Stomach smooth muscle (tissue), 2 donors: ENCODE results near the gene PER3.

Source experiments
- H3K27ac ChIP-seq: one replicate; pipeline ENCODE4 v1.7.0; 2013; ENCODE audit warnings: mild to moderate bottlenecking, low read length, inconsistent platforms
- H3K27me3 ChIP-seq, 2 donors: one replicate each; pipeline ENCODE4 v1.7.0; 2013; ENCODE audit warnings: low read length in 2 of 2; ENCODE audit not compliant: insufficient read depth in 2 of 2, control insufficient read depth in 1 of 2
- H3K36me3 ChIP-seq, 2 donors: one replicate each; pipeline ENCODE4 v1.7.0; 2013; ENCODE audit warnings: low read length in 2 of 2; ENCODE audit not compliant: control insufficient read depth in 2 of 2, insufficient read depth in 2 of 2
- H3K4me1 ChIP-seq: one replicate; pipeline ENCODE4 v1.7.0; 2013; ENCODE audit warnings: low read length; ENCODE audit not compliant: control insufficient read depth, insufficient read depth
- H3K4me3 ChIP-seq, 2 donors: one replicate each; pipeline ENCODE4 v1.7.0; 2013; ENCODE audit warnings: low read length in 2 of 2
- H3K9ac ChIP-seq, 2 donors: one replicate each; pipeline ENCODE4 v1.7.0; 2013; ENCODE audit warnings: low read length in 2 of 2, mild to moderate bottlenecking in 1 of 2
- H3K9me3 ChIP-seq, 2 donors: one replicate each; pipeline ENCODE4 v1.7.0; 2013; ENCODE audit warnings: low read length in 2 of 2; ENCODE audit not compliant: control insufficient read depth in 2 of 2
- donor health status: healthy.
- donor health status: Pancreatic carcinoma.

PER3 gene

DNA sequence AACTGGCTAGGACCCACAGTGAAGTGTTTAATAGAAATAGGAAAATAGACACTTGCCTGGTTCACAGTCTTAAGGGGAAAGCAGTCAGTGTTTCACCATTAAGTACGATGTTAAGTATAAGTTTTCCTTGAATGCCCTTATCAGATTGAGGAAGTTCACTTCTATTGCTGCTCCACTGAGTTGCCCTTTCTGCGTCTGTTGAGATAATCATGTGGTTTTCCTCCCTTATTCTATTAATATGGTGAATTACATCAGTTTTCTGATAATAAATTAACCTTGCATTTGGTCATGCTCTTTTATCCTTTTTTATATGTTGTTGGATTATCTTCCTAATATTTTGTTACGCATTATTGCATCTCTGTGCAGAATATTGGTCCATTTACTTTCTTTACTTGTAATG lies 47.4 kb downstream of the PER3 start:
- Histone ChIP-seq H3K4me1 (no peaks in the 10 kb centered on the region), H3K27ac (no peak overlapping the region), H3K27me3 (no peaks in the 10 kb centered on the region), H3K36me3 (peaks cover 42 to 57% of the 10 kb centered on the region in 2 donors), H3K9ac (no peak overlapping the region), H3K9me3 (no peaks in the 10 kb centered on the region), H3K4me3 (no peak overlapping the region)

DNA sequence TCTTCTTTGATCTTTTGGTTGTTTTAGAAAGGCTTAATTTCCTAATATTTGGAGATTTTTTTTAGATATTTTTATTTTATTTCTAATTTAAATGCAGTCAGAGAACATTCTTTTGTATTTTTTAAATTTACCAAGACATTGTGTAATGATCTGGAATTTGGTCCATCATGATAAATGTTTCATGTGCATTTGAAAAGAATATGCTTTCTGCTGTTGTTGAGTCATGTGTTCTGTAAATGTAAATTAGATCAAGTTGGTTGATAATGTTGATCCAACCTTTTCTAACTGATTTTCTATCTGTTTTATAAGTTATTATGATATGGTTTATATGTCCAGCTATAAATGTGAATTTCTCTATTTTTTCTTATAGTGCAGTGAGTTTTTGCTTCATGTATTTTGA lies 48.9 kb downstream of the PER3 start:
- H3K36me3 ChIP-seq, result peaks cover 51 to 56% of the 10 kb centered on the region in 2 donors
- no peaks in the 10 kb centered on the region for H3K4me1 ChIP-seq
- H3K4me3 ChIP-seq, result no peak overlapping the region
- no peak overlapping the region for H3K27ac ChIP-seq
- H3K27me3 ChIP-seq, result no peaks in the 10 kb centered on the region
- H3K9me3 ChIP-seq, result no peaks in the 10 kb centered on the region
- no peak overlapping the region for H3K9ac ChIP-seq

DNA sequence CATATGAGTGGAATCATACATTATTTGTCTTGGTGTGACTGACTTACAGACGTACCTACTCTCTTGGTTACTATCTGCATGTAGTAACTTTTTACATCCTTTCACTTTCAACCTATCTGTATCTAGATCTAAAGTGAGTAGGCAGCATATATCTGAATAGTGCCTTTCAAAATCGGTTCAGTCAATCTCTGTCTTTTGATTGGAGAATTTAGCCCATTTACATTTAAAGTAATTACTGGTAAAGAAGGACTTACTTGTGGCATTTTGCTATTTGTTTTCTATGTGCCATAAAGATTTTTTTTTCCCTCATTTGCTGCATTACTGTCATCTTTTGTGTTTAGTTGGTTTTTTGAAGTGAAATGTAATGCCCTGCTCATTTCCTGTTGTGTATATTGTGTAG lies 54.6 kb downstream of the PER3 start:
- peaks cover 5% of the 10 kb centered on the region in 2 donors for H3K9me3 ChIP-seq
- no peaks in the 10 kb centered on the region for H3K27me3 ChIP-seq
- H3K9ac ChIP-seq, result no peak overlapping the region
- H3K4me3 ChIP-seq, result no peak overlapping the region
- no peak overlapping the region for H3K27ac ChIP-seq
- peaks cover 68 to 70% of the 10 kb centered on the region in 2 donors for H3K36me3 ChIP-seq
- no peaks in the 10 kb centered on the region for H3K4me1 ChIP-seq

DNA sequence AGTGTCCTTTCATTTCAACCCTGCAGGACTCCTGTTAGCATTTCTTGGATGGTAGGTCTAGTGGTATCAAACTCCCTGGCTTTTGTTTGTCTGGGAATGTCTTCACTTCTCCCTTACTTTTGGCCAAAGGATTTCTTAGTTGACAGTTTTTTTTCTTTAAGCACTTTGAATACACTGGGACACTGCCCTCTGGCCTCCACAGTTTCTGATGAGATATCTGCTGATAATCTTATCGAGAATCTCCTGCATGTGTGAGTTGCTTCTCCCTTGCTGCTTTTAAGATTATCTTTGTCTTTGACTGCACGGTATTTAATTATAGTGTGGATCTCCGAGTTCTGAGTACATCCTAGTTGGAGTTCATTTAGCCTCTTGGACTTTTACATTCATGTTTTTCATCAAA lies 55.4 kb downstream of the PER3 start:
- no peaks in the 10 kb centered on the region for H3K27me3 ChIP-seq
- no peak overlapping the region for H3K4me3 ChIP-seq
- H3K36me3 ChIP-seq, result peaks cover 67% of the 10 kb centered on the region in 2 donors
- H3K4me1 ChIP-seq, result no peaks in the 10 kb centered on the region
- H3K9ac ChIP-seq, result no peak overlapping the region
- H3K27ac ChIP-seq, result no peak overlapping the region
- H3K9me3 ChIP-seq, result peaks cover 5% of the 10 kb centered on the region in 2 donors

DNA sequence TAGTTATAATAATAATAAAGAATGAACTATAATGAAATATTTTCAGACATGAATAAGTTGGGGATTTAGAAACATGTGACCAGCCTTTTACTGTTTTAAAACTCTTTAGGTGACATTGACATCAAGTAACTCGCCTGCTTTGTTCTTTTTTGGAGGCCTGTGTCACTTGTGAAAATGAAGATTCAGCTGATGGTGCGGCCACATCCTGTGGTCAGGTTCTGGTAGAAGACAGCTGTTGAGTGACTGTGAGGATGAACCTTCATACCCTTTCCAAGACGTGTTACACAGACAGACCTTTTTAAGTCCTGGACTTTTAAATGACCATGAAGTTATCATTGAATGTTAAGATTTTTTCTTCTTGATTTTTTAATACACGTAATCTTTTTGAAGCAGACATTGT lies 58.4 kb downstream of the PER3 start:
- H3K36me3 ChIP-seq, result peaks cover 46% of the 10 kb centered on the region in 2 donors
- no peaks in the 10 kb centered on the region for H3K27me3 ChIP-seq
- no peaks in the 10 kb centered on the region for H3K4me1 ChIP-seq
- H3K27ac ChIP-seq, result no peak overlapping the region
- peaks cover 5% of the 10 kb centered on the region in 2 donors for H3K9me3 ChIP-seq
- H3K4me3 ChIP-seq, result no peak overlapping the region
- H3K9ac ChIP-seq, result no peak overlapping the region

DNA sequence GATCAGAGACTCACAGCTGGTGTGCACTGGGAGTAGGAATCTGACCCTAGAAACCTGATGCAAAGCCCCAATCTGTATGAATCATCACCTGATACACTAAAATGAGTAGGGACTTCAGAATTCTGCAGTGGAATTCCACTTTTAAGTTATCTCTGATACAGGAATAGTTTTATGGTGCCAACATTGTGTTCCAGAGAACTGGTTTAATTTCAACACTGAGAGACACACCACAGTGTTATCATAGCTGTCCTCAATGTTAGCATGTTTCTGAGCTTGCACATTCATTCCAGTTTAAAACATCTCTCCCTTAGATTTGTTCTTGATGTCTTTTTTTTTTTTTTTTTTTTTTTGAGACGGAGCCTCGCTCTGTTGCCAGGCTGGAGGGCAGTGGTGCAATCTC lies 61.7 kb downstream of the PER3 start:
- Histone ChIP-seq H3K36me3 (peaks cover 22 to 24% of the 10 kb centered on the region in 2 donors), H3K9ac (no peak overlapping the region), H3K9me3 (no peaks in the 10 kb centered on the region), H3K4me3 (no peak overlapping the region), H3K4me1 (no peaks in the 10 kb centered on the region), H3K27ac (no peak overlapping the region), H3K27me3 (no peaks in the 10 kb centered on the region)

DNA sequence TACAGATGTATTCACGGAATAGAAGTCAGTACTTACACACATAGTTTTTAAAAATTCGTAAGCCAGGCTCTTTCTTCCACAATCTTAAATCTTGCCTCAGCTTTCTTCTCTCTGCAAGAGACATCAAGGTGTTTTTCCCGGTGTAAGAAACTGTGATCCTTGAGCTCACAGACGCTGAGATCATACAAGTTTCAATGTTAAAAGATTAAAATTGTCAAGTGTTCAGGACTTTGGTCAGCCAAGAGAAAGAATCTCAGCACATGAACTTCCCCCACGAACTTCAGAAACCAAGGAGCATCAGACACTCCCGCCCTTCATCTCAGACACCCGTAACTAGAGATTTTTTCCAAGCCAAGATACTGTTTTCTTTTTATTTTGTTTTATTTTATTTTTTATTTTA lies 62.6 kb downstream of the PER3 start:
- Histone ChIP-seq H3K9ac (no peak overlapping the region), H3K4me3 (no peak overlapping the region), H3K27ac (no peak overlapping the region), H3K4me1 (no peaks in the 10 kb centered on the region), H3K27me3 (no peaks in the 10 kb centered on the region), H3K9me3 (no peaks in the 10 kb centered on the region), H3K36me3 (peaks cover 17 to 21% of the 10 kb centered on the region in 2 donors)

DNA sequence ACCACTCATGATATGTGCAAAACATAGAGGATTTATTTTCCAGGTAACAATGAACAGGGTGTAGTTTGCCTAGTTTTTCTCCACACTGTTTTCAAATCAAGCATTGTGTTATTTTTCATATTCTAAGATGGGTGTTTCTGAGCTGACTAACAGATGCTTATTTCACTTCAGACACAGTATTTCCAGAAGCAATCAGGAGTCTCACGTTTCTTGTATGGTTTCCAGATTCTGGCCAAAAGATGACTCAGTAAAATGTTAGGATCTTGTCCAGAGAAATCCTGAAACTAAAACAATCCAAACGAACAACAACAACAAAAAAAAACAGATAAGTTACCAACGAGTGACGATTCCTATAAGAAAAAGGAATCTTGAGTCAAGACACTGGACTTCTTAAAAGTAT lies 63.5 kb downstream of the PER3 start:
- H3K27ac ChIP-seq, result no peak overlapping the region
- peaks cover 11 to 16% of the 10 kb centered on the region in 2 donors for H3K36me3 ChIP-seq
- H3K4me3 ChIP-seq, result no peak overlapping the region
- no peaks in the 10 kb centered on the region for H3K27me3 ChIP-seq
- H3K9me3 ChIP-seq, result no peaks in the 10 kb centered on the region
- H3K4me1 ChIP-seq, result no peaks in the 10 kb centered on the region
- no peak overlapping the region for H3K9ac ChIP-seq

DNA sequence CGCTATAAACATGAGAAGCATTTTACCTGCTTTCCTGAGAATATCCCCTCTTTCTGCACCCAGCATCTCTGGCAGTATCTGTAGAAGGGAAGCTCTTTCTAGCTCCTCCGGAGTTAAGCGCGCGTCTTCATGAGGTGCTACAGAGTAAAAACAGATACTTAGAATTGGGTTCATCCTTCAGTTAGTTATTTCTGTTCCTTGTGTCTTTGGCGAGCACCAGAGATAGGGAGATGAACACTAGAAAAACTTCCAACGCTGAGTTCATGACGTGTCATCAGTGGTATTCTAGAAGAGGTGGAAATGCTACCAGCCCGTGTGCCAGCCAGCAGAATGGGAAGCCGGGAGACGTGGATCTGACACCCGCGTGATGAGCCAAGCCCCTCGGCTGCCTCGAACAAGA lies 66.7 kb downstream of the PER3 start:
- Histone ChIP-seq H3K36me3 (peaks cover 0 to 2% of the 10 kb centered on the region in 2 donors), H3K27me3 (no peaks in the 10 kb centered on the region), H3K27ac (no peak overlapping the region), H3K9ac (no peak overlapping the region), H3K4me3 (no peak overlapping the region), H3K9me3 (no peaks in the 10 kb centered on the region), H3K4me1 (no peaks in the 10 kb centered on the region)

DNA sequence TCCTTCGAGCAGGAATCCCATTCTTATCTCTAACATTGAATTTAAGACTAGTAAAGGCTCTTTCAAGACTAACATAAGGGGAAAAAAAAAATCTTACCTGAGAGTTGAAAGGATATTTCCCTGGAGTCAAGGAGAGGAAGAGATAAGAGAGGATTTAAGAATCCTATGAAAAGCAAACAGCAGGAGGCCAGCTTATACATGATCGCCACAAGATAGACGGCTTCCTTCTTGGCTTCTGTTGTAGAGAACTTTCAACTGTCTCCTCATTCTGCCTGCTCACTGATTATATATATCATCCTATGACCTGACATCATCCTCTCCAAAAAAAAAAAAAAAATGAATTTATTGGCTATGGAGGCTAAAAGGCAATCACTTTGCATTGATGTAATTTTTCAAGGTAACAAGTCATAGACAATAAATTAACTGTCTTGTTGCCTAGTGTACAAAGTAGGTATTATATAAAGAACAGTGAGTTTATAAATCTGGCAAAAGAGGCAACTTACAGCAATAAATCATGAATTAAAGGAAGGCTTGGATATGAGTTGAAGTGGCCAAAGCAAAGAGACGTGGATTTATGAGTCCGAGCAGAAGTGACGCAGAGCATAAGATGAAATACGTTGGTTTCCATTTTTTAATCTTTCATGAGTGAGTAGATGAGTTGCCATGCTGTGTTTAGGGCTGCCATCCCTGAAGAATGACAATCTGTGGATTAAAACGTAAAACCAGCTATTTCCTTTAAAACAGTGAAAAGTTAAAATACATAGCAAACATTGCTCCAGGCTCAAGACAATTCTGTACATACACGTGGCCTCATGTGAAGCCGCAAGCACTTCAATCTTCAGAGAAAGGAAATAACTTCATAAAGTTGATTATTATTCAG lies 69.0 kb downstream of the PER3 start, which contains the start of gene UTS2:
Gene UTS2, minus strand, starts transcription at position 262 of the 880 bp plus-strand sequence. Its CDS starts 62 bp downstream, at position 200.
- H3K27me3 ChIP-seq, result no peaks in the 10 kb centered on the region
- no peaks in the 10 kb centered on the region for H3K9me3 ChIP-seq
- H3K27ac ChIP-seq, result no peak within 1 kb of the TSS
- H3K4me3 ChIP-seq, result no peak within 1 kb of the TSS
- H3K4me1 ChIP-seq, result no peaks in the 10 kb centered on the region
- H3K9ac ChIP-seq, result no peak within 1 kb of the TSS
- H3K36me3 ChIP-seq, result peaks cover 0 to 2% of the 10 kb centered on the region in 2 donors

DNA sequence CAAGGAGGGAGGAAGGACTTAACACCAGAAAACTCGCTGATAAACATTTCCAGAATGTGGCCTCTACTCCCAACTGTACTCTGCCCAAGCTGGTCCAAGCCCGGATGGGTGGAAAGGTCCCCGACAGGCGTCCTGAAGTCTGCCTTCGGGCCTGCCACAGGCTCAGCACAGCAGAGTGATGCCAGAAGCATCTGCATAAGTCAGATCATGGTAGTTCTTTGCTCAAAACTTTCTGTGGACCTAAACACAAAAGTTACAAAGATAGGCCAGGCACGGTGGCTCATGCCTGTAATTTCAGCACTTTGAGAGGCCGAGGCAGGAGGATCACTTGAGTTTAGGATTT lies 69.6 kb downstream of the PER3 start:
- Histone ChIP-seq H3K27ac (no peak overlapping the region), H3K27me3 (no peaks in the 10 kb centered on the region), H3K4me1 (no peaks in the 10 kb centered on the region), H3K9ac (no peak overlapping the region), H3K4me3 (no peak overlapping the region), H3K9me3 (no peaks in the 10 kb centered on the region), H3K36me3 (peaks cover 0 to 2% of the 10 kb centered on the region in 2 donors)
